ENCODE results near the gene EPB41. TPM values are rescaled to one million over a fixed set of nuclear protein-coding genes. Genes with fewer than 3 reads are reported as not detected.
"Not testable (repeated sequence)": the region's sequence is repeated elsewhere in the genome, so short reads cannot be mapped to it uniquely, and the experiment has no call there.

The EPB41 gene
- total RNA-seq, 1 donor from 2014 or later: 35.6 TPM

DNA sequence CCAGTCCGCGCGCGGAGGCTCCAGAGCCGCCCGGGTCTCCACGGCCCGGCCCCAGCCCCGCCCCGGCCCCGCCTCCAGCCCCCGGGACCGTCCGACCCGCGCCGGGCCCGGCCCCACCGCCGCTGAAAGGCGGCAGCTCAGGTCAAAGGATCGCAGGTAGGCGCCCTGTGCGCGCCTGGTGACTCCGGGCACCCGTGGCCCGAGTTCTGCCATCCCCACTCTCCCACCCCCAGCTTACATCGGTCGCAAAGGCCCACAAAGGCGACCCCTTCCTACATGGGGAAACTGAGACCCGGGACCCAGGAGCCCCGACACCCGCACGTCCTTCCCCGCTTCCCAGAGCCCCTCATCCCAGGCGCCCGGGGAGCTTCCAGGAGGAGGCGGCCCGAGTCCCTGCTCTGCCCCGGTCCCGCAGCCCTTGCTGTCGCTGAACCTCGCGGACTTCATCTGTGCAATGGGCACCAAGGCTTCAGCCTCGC is 209.6 kb downstream of the EPB41 start, which contains the start of gene TMEM200B:
TMEM200B (minus strand) TSS at position 17 of the 479 bp plus-strand sequence. CDS start 2,075 bp downstream, outside the sequence.
- peak; percentile 62 for ATAC-seq
- no peak for DNase-seq (ENCODE audit: low spot score)

DNA sequence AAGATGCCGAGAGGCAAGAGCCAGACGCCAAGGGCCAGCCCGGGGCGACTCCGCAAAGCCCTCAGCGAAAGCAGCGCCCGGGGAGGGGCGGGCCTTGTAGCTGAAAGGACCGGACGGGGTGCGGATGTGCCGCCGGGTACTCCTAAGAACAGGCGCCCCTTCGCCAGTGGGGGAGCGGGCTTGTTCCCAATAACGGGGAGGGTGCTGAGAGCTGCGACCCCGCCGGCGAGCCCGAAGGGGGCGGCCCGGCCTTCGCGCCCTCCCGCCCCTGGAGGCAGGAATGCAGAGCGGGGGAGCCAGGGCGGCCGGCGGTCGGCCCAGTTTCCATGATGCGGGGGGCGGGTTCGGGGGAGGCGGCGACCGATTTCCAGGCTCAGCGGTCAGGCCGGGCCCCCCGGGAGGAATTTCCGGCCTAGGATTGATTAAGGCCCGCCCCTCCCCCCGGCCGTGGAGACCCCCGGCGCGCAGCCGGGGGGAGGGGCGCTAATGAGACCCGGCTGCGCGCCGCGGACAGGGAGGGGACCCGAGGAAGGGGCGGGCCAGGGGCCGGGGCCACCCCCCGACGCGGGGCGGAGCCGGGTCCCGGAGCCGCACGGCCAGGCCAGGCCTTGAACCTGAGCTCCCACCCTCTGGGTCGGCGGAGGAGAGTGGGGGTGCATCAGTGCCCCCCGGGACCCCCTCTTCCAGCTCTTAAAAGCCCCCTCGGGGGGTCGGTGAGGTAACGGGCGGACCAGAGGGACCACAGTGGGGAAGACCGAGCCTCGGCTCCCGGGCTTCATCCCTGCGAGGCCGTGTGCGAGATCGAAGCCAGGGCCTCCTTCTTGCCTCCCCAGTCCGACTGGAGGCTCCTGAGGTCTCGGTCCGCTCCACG is 210.2 kb downstream of the EPB41 start:
- DNase-seq (ENCODE audit: low spot score) (peak; percentile 68), ATAC-seq (peak; percentile 63)

DNA sequence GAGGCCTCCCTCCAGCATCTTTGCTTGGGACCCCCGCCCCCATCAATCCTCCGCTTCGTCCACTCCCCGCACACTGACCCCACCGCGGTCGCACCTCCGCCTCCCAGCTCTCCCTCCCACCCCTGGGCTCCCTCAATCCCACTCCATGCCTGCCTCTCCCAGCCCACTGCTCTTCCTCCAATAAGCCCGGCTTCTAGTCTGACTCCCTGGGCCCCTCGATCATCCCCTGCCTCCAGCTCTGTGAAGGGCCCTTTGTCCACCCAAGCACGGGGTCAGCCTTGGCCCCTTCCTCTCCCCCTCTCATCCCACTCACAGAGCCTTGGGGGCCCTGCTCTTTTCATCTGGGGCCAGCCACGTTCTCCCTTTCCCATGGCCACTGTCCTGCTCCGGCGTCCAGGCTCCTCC is 210.9 kb downstream of the EPB41 start:
- DNase-seq (ENCODE audit: low spot score): no peak
- ATAC-seq: no peak

DNA sequence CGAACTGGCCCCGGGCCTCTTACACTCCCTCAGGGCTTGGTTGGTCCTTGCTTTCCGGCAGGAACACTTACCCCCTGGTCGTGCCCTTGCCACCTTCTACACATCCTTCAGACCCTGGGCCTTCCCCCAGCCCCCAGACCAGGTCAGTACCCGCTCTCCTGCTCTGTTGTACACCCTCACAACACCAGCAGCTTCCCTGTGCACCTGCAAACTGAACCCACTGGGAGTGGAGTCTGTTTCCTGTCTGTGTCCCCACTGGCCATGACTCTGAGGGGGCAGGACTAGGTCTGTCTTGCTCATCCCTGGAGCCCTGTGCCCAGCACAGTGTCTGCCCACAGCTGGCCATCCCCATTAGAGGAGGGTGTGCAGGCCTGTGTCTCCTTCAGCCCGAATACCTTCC is 211.4 kb downstream of the EPB41 start:
- DNase-seq (ENCODE audit: low spot score) (no peak), ATAC-seq (no peak)

DNA sequence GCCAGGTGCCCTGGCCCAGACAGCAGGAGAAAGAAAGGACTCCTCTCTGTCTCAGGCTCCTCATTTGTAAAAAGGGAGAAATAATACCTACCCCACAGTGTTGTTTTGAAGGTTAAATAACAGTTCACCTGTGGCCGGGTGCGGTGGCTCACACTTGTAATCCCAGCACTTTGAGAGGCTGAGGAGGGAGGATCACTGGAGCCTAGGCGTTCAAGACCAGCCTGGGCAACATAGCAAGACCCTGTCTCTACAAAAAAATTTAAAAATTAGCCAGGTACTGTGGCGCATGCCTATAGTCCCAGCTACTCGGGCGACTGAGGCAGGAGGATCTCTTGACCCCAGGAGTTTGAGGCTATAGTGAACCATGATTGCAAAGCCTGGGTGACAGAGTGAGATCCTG is 211.8 kb downstream of the EPB41 start:
- DNase-seq (ENCODE audit: low spot score): no peak
- ATAC-seq: no peak

DNA sequence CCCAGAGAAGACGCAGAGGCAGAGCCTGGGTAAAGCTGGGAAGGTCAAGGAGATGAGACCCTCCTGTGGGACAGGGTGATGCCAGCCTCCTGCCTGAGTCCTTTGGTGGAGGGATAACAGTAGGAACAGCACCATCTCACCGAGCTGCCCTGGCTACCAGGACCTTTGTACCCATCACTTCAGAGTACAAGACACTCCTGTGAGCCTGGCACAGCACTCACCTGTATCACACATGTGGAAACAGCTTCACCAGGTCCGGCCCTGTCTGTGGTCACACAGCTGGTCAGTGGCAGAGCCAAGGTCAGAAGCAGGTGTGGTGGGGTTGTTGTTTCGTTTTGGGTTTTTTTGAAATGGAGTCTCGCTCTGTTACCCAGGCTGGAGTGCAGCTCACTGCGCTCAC is 214.4 kb downstream of the EPB41 start:
- DNase-seq (ENCODE audit: low spot score): no peak
- peak; percentile 47 for ATAC-seq

DNA sequence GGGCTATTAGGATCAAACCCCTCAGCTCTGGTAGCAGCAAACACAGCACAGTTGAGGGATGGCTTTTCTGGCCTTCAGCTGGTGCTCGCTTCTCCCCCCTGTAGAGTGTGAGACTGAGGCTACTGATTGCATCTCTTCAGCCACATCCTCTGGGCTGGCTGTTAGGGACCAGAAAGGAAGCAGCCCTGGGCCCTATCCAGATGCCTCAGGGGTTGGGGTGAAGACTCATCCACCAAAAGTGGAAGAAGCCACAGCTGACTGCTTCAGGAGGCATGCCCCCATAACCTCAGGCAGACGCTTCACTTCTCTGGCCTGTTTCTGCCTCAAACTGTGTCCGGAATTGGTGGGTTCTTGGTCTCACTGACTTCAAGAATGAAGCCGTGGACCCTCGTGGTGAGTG is 215.5 kb downstream of the EPB41 start:
- no peak for ATAC-seq
- no peak for DNase-seq (ENCODE audit: low spot score)

DNA sequence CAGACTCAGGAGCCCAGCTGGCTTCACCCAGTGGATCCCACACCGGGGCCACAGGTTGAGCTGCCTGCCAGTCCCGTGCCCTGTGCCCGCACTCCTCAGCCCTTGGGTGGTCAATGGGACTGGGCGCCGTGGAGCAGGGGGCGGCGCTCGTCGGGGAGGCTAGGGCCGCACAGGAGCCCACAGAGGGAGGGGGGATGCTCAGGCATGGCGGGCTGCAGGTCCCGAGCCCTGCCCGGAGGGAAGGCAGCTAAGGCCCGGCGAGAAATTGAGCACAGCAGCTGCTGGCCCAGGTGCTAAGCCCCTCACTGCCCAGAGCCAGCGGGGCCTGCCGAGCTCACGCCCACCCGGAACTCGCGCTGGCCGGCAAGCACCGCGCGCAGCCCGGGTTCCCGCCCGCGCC is 216.7 kb downstream of the EPB41 start:
- not testable (repeated sequence) for ATAC-seq; DNase-seq (ENCODE audit: low spot score)

DNA sequence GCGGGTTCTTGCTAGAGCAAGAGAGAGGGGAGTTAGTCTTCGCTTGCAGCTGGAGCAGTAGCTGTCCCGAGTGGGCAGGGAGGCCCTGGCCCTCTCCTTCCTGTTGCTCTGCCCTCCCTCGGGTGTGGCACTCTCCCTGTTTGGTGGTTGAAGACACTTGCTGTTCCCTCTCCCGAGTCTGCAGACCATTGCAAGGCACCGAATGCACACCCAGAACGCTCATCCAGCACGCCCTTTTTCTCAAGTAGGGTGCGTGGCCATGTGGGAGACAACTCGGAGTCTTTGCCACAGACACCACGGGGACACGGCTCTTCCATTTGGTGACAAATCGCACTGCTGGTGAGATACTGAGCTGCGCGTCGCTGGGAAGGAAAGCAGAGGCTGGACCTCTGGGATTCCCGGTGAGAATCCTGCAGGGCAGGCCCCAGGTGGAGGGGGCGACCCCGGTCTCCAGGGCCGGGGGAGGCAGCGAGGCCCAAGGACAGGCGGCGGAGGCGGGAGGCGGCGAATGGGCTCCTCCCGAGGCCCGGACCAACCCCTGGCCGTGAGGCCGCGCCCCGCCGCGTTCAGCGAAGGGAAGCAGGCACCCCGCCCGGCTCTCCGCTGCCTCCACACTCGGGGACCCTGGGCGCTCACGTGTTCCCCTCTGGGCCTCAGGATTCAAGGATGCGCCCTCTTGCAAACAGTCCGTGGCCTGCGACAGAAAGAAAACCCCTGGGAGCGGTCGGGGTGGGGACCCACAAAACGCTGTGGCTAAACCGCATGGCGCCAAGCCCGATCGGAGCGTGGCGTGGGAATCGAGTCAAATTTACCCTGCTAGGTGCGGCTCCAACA is 219.7 kb downstream of the EPB41 start:
- ATAC-seq (no peak), DNase-seq (ENCODE audit: low spot score) (no peak)

DNA sequence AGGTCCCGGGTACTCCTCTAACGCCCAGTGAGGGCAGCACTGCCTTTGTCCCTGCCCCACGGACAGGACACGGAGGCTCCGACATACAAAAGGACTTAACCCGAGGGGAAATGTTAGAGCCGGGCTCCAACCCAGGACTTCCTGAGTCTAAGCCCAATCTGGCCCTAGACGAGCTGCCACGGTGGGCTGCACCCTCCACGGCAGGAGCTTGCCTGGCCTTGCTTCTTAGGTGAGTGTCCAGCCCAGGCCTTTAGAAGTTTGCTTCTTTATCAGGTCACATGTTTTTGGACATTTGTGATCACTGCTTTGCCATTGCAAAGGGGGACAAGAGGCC is 220.3 kb downstream of the EPB41 start:
- ATAC-seq: no peak
- DNase-seq (ENCODE audit: low spot score): no peak

DNA sequence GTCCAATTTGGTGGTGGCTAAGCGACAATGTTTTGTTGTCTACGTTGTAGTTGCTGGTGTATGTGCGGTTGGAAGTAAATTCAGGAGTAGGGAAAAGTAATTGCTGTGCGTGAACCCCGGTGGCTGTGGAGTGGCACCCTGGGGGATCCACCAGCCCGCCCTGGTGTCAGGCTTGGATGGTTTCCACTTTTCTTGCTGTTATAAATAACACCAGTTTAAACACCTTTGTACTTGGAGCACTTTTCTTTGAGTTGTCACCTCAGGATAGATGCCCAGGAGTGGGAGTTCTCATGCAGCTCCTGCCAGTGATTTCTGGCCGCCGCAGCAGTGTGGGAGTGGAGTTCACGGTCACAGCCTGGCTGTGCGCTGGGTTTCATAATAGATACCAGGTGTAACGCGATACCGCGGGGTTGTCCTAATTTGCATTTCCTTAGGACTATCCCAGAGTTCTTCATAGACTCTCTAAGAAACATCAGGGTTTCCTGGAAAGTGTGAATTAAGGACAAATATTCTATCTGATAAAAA is 222.1 kb downstream of the EPB41 start:
- DNase-seq (ENCODE audit: low spot score): peak; percentile 89
- ATAC-seq: peak; percentile 93

DNA sequence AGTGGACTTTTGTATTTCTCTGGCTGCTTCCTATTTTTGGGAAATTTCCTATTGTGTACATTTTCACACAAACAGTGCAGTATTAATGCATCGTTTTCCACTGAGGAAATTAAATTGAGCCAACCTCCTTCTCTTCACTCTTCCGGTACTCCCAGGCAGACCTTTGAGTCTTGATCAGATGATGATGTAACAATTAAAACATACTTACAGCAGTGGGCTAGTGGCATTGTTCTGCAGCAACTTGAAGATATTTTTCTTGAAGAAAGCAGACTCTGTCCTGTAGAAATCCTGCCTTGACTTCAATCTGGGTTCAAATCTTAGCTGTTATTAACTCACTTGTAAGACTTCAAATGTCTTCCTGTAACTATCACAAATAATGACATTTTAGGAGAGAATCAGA is 228.3 kb downstream of the EPB41 start:
- no peak for ATAC-seq
- no peak for DNase-seq (ENCODE audit: low spot score)

DNA sequence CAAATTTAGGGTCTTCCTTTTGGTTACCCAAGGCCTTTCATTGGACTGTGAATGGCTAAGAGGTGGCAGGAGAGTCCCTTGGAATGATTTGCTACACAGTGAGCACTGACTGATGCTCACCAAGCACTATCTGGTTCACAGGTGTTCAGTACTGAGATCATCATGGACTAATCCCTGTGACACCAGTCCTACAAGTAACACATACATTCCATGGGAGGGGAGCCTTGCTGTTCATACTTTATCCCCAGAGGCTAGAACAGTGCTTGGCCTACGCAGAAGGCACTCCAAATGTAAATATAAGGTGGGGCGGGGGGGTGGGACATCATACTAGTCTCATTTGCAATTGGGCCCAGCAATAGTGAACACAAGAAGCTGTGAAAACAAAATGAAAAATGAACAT is 229.8 kb downstream of the EPB41 start:
- ATAC-seq (no peak), DNase-seq (ENCODE audit: low spot score) (peak; percentile 3)

DNA sequence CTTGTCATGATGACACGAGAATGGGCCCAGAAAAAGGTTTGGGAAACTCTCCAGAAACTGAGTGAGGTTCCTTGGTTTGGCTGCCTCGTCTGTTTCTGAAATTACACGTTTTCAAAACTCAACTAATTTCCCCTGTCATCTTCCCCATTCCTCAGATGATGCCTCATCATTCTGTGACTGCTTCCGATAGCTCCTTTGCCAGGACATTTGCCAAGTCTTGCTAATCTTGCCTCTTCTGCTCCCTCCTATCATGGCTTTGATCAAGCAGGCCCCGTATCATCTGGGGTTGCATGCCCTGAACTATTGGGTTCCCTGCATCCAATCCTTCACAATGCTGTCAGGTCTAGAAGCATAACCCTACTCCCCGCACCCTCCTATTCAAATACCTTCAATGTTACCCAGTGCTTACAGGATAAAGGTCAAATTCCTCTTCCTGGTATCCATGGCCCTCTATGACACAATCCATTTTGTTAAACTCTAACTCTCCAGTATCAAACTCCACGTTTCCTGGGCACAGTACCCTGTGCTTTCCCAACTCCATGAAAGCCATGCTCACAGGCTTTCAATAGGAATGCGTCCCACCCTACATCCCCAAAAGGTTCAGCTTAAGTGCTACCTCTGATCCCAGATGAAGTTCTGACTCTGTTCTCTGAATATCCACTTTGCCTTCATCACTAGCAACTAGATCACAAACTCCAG is 231.5 kb downstream of the EPB41 start:
- ATAC-seq (peak; percentile 76), DNase-seq (ENCODE audit: low spot score) (peak; percentile 75)

DNA sequence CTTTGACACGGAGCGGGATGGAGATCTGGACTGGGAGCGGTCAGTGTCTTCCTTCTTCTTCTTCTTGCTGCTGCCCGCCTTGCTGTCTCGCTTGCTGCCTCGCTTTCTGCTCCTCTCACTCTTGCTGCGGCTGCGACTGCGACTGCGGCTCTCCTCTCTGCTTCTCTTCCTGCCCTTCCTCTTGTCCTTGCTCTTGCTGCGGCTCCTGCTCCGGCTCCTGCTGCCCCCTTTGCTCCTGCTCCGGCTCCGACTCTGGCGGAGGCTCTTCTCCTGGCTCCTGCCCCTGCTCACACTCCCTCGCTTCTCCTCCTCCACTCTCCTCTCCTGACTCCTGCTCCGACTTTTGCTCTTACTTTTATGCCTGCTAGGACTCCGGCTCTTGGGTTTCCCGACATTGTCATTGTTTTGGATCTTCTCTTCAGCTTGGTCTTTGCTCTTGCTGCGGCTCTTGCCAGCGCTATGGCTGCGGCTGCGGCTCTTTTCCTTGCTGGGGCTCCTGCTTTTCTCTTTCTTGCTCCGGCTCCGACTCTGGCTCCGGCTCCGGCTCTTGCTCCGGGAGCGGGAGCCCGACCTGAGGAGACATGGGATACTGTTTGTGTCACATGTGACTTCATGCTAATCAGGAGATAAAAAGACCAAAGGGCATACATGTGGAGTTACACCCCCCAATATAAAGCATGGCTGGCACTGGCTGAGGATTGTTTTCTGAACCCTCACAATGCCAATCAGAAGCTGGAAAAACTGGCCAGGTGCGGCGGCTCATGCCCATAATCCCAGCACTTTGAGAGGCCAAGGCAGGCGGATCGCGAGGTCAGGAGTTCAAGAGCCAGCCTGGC is 234.5 kb downstream of the EPB41 start:
- ATAC-seq (peak; percentile 69), DNase-seq (ENCODE audit: low spot score) (peak; percentile 79)

DNA sequence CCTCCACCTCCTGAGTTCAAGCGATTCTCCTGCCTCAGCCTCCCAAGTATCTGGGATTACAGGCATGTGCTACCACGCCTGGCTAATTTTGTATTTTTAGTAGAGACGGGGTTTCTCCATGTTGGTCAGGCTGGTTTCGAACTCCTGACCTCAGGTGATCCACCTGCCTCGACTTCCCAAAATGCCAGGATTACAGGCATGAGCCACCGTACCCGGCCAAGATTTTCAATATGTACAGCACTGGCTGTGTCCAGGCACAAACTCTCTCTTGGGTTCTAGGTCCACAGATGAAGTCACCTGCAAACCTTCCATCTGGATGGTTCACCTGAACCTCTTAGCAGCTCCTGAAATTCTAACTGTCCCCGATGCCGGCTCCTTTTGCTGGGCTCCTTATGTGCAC is 236.0 kb downstream of the EPB41 start:
- not testable (repeated sequence) for ATAC-seq; DNase-seq (ENCODE audit: low spot score)

DNA sequence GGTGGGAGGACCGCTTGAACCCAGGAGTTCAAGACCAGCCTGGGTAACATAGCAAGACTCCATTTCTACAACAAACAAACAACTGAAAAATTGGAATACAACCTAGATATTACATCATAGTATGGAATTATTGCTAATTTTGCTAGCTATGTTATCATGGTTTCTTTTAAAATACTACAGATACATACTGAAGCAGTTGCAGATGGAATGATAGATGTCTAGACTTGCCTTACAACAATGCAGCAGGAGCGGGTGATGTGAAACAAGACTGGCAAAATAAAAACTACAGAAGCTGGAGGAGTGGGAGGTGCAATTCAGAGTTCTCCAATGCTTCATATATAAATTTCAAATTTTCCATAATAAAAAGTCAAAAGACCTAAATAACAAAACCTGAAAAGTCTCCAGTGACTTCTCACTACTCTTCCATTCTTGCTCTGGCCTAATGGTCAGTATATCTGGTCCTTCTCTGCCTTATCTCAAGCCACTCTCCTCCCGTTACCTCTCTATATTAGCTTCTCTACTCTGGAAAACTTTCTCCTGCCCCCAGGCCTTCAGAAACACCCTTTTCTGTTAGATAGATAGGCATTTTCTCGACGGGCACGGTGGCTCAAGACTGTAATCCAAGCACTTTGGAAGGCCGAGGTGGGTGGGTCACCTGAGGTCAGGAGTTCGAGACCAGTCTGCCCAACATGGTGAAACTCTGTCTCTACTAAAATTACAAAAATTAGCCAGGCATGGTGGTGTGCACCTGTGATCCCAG is 237.9 kb downstream of the EPB41 start:
- ATAC-seq (no peak), DNase-seq (ENCODE audit: low spot score) (no peak)

DNA sequence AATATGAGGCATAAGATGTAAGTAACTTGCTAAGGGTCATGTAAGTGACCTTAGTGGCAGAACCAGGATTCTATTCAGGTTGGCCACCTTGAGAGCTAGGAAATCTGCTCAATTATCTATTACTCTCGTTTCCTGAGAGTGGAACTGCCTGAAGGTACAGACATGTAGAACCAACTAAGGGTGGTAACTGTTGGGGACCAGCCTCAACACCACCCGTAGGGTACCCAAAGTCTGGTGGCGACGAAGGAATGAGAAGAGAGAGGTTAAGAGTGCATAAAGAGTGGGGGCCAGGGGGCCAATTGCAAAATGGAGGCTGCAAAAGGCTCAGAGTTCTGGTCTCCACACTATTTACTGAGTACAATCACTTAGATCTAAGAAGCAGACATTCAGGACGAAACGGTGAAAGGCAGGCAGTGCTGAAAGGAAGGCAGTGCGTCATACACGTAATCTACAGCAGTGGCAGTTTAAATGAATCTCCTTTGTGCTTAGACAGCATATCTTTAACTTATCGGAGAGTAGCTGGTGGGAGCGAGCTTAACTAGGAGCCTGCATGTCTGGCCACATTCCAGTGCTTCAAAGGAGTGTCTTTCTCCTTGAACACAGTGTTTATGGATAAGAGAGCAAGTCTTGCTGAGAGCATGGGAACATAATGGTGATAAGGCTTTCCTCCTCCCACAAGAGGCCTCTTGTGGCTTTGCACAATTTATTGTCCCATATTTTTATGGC is 242.3 kb downstream of the EPB41 start:
- DNase-seq (ENCODE audit: low spot score) (no peak), ATAC-seq (peak; percentile 41)

DNA sequence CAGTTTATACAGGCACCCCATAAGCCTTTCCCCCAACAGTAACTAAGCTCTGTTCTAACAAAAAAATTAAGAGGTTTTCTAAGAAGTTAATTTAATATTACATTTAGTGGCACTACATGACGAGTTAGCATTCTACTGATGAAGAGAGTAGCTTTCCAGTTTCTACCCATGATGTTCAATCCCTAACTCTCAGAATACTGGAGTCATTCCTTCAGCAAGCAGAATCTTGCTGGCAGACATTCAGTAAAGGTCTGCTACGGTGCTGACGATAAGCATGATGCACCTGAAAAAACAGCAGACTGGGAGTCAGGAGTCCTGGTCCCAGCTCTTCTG is 242.9 kb downstream of the EPB41 start:
- ATAC-seq: no peak
- no peak for DNase-seq (ENCODE audit: low spot score)
